ENCODE results near the gene NCK2. TPM values are rescaled to one million over a fixed set of nuclear protein-coding genes. Genes with fewer than 3 reads are reported as not detected.
A peak's percentile ranks its signal among the peaks of the same experiment; 100 is the strongest.

NCK2 gene
- total and polyA plus RNA-seq, 2 of the 13 experiments (the other 11 are each of a cell fraction or from before 2014, with no cell fraction given) = 14.8 to 23.5 TPM

DNA sequence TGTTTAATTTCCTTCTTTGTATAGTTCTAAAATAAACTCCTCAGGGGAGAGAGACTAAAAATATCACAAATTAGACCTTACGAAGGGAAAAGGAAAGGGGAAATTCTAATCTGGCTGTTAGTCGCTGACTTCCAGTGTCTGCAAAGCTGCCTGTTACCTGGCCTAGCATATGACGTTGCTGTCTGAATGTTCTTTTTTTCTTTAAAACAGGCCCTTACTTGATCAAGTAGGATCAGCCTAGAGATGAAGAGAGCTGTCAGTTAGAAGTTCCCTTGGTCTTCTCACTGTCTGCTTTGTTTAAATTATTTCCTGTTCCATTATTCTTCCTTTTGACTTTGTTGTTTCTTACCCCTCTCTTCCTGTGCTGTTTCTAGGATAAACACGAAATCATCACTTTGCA, 11.2 kb downstream of the NCK2 start:
- peaks cover 5% of the 10 kb centered on the region; the same call in 1 of the 2 replicates for H3K4me1 ChIP-seq (ENCODE audit: insufficient read depth, low read length)
- FAIRE-seq (peak; percentile 43), ATAC-seq (no peak), DNase-seq (ENCODE audit: low spot score) (no peak)
- no peak overlapping the region for H3K9ac ChIP-seq (ENCODE audit: insufficient read depth, low read depth, low read length)
- H4K20me1 ChIP-seq (ENCODE audit: insufficient read depth, low read length) = peaks cover 1% of the 10 kb centered on the region
- TF ChIP-seq, protein P1, sequence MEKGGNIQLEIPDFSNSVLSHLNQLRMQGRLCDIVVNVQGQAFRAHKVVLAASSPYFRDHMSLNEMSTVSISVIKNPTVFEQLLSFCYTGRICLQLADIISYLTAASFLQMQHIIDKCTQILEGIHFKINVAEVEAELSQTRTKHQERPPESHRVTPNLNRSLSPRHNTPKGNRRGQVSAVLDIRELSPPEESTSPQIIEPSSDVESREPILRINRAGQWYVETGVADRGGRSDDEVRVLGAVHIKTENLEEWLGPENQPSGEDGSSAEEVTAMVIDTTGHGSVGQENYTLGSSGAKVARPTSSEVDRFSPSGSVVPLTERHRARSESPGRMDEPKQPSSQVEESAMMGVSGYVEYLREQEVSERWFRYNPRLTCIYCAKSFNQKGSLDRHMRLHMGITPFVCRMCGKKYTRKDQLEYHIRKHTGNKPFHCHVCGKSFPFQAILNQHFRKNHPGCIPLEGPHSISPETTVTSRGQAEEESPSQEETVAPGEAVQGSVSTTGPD (CRISPR knock-in tag; IDR thresholded peaks at IDR 0.05) = no peak
- TF ChIP-seq, protein P2, sequence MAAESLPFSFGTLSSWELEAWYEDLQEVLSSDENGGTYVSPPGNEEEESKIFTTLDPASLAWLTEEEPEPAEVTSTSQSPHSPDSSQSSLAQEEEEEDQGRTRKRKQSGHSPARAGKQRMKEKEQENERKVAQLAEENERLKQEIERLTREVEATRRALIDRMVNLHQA (CRISPR knock-in tag; IDR thresholded peaks at IDR 0.05) = no peak
- TF ChIP-seq ATM (IDR thresholded peaks at IDR 0.05; ENCODE audit: borderline replicate concordance) = no peak
- TF ChIP-seq SALL2 (CRISPR knock-in tag; IDR thresholded peaks at IDR 0.05) = no peak
- TF ChIP-seq, protein P3, sequence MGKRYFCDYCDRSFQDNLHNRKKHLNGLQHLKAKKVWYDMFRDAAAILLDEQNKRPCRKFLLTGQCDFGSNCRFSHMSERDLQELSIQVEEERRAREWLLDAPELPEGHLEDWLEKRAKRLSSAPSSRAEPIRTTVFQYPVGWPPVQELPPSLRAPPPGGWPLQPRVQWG (CRISPR knock-in tag; IDR thresholded peaks at IDR 0.05; ENCODE audit: borderline replicate concordance, low read depth) = no peak
- TF ChIP-seq BORCS8-MEF2B (CRISPR knock-in tag; IDR thresholded peaks at IDR 0.05) = no peak
- TF ChIP-seq DMAP1 (CRISPR knock-in tag; IDR thresholded peaks at IDR 0.05) = no peak
- no peak for TF ChIP-seq SP5 (CRISPR knock-in tag; IDR thresholded peaks at IDR 0.05; ENCODE audit: borderline replicate concordance, low read depth)
- no peak overlapping the region for H3K4me3 ChIP-seq (replicated peaks in 1 of 3; ENCODE audit: insufficient read depth in 1 of 3, low read depth in 2 of 3, low read length in 3 of 3)
- 94% methylated on average over 4 of the region's 4 CpGs for WGBS (ENCODE audit: low lambda C conversion rate)
- no peak overlapping the region for H3K4me2 ChIP-seq (ENCODE audit: low read depth, low read length)
- peaks cover 0 to 1% of the 10 kb centered on the region in 2 experiments; a peak in 2 of 5 replicates for H3K36me3 ChIP-seq (replicated peaks in 1 of 2; ENCODE audit: control insufficient read depth in 1 of 2, insufficient read depth in 2 of 2, low read length in 2 of 2)
- no TSS peak for BruUV-seq (replicated peaks)
- POLR2A ChIA-PET = no interaction called here
- peaks cover 42% of the 10 kb centered on the region for H3K79me2 ChIP-seq (ENCODE audit: insufficient read depth, low read length)
- CTCF ChIA-PET (ENCODE audit: low intra/inter-chr PET ratio, low total read pairs) = no interaction called here
- no peaks in the 10 kb centered on the region for H3K27me3 ChIP-seq (ENCODE audit: control insufficient read depth in 1 of 2, insufficient read depth in 2 of 2, low read length in 2 of 2)
- no peaks in the 10 kb centered on the region for H3K9me3 ChIP-seq (ENCODE audit: low read length)
- no peak overlapping the region for H2AFZ ChIP-seq (ENCODE audit: low read length)
- in situ Hi-C loops (cut with HindIII; ENCODE audit: extremely low pct_ligation_motif_present, low pct_unique_long_range_greater_than_20kb) (no loop called here), intact Hi-C loops (cut with micrococcal nuclease; ENCODE audit: unreplicated experiment) (no loop called here)
- no peak overlapping the region for H3K27ac ChIP-seq (ENCODE audit: extremely low read length, insufficient read depth, low read length)

Data from HepG2 (cell line).